GM18507 (cell line): ENCODE results near the gene SLC29A4.
"Not testable (repeated sequence)": the region's sequence is repeated elsewhere in the genome, so short reads cannot be mapped to it uniquely, and the experiment has no call there.

ENCODE experiments used
- DNase-seq: peaks from one replicate; pipeline ENCODE4 v3.0.0; 2011; ENCODE audit warnings: low read depth; ENCODE audit not compliant: insufficient read length; ENCODE audit errors: extremely low spot score
- FAIRE-seq: peaks from 2 replicates; lab custom pipeline; 2011; peaks lifted over from hg19 to GRCh38; lab: Jason Lieb, UNC

SLC29A4 gene

GRCh38 chr7:5291711-5292335 lies 9.1 kb downstream of the SLC29A4 start:
- FAIRE-seq, DNase-seq: not testable (repeated sequence)

- DNase-seq (no peak), FAIRE-seq (no peak)
Measured at GRCh38 chr7:5294169-5294987, 11.6 kb downstream of the SLC29A4 start.

DNA sequence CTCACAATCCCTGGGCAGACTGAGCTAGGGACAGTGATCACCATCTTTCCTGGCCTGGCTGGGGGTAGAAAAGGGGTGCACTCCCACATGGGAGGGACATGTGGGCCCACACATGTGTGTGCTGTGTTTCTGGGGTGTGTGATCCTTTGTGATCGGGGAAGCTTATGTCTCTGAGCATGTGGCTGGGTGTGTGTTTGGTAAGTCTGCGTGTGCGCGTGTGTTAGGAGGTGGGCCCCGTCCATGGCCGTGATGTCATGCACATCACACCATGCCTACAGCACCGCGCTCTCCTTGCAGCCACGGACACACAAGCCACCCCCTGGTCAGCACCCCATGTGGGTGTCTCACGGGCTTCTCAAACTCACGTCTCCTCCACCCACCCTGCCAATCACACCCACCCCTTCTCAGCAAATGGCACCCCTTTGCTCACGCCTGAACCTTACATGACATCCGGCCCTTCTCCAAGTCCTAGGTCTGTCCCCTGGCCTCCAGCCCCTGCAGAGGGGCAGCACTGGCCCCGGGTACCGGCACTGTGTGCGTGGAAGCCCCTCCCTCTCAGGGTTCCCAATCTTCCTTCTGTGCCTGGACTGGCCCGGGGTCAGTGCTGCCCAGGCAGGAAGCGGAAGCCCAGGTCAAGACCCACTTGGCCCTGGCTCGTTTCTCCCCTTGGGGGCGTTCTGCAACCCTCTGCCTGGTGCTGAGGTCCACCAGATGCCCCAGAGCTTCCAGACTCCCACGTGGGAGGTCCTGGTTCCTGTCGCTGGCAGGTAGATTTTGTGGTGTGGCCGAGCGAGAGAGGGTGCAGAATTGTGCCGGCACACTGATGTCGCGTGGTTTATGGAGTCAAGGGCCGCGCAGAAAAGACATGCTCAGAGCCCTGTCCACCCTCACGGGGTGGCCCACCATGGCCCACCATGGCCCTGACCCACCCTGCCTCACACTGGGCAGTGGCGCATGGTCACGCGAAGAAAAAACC lies 12.6 kb downstream of the SLC29A4 start:
- FAIRE-seq (no peak), DNase-seq (no peak)

DNA sequence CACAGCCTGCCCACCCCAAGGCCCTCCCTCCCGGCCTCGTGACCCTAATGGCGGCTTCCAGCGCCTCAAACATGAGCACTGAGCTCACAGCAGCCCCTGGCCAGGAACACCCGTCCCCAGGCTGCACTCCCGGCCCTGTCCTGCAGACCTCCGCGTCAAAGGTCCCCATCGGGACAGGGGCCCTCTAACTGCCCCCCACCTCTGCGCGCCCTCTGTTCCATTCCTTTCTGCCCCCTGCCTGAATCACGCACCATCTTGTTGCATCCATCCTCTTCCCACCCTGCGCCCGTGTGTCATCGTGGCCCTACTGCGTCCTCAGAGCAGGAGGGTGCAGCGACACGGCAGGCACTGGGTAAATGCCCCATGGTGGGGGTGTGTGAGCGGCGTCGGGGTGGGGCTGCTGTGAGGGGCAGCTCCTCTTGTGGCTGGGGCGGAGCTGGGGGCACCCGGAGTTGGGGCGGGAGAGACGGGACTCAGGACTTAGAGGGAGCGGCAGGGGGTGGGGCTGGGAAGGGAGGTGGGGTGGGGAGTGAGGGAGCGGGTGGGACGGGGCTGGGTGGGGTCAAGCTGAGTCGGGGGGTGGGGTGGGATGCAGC lies 13.4 kb downstream of the SLC29A4 start:
- FAIRE-seq, result no peak
- DNase-seq, result no peak

- FAIRE-seq (no peak), DNase-seq (peak; percentile 23)
Measured at GRCh38 chr7:5296611-5297226, 14.0 kb downstream of the SLC29A4 start.

GRCh38 chr7:5300366-5300765 lies 17.6 kb downstream of the SLC29A4 start:
- DNase-seq, result no peak
- FAIRE-seq, result no peak

GRCh38 chr7:5302577-5302976 lies 19.8 kb downstream of the SLC29A4 start:
- DNase-seq, result no peak
- no peak for FAIRE-seq

- DNase-seq (no peak), FAIRE-seq (no peak)
Measured at GRCh38 chr7:5303061-5303460, 20.3 kb downstream of the SLC29A4 start.

DNA sequence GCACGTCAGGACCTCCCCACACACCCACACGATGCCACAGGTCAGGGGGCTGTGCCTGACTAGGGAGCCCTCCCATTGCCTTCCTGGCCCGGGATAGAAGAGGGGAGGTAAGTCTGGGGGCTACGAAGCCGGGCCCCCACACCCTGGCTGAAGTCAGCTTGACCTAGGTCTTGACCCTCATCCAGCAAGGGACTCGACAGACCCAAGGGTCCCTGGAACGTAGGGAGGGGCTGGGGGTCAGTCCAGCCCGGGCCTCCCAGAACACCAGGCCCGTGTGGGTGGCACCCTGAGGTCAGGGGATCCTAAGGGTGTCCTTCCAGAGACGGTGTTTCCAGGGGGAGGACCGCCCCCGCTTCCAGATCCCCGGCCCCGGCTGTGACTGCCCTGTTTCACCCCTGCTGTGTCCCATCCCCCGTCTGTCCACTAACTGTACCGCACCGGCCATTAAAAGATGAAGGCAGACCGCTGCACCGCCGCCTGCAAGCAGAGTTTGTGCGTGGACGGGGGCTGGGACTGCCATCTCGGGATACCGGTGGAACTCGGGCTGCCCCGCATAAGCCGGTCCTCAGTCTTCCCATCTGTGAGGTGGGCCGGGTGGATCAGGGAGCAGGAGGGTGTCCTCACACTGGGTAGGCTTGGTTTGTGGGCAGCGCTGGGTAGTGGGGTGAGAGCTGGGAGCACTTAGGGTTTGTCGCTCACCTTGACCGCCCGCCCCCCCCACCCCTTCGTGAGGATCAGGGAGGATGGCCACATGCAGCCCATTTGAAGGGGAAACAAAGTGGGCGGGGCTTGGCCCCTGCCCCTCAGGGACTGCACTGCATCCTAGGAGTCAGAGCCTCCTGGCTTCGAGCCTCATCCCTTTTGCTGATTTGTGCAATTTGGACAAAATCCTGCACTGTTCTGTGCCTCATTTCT lies 21.1 kb downstream of the SLC29A4 start:
- DNase-seq (no peak), FAIRE-seq (no peak)

DNA sequence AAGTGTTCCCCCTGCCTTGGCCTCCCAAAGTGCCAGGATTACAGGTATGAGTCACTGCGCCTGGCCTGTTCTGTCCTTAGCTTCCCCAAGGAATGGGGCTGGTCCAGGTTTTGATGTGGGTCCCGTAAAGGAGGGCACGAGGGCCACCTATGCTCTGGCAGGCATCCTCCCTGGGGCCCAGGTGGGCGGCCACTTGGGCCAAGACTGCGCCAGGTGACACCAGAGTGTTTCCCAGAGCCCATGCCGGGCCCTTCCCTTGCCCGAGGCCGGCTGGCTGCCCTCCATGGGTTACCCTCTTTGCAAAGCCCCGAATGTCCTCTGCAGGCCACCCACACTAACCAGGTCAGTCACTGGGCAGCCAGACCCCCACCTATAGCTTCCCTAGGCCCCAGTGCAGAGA lies 22.3 kb downstream of the SLC29A4 start:
- not testable (repeated sequence) for FAIRE-seq, DNase-seq

DNA sequence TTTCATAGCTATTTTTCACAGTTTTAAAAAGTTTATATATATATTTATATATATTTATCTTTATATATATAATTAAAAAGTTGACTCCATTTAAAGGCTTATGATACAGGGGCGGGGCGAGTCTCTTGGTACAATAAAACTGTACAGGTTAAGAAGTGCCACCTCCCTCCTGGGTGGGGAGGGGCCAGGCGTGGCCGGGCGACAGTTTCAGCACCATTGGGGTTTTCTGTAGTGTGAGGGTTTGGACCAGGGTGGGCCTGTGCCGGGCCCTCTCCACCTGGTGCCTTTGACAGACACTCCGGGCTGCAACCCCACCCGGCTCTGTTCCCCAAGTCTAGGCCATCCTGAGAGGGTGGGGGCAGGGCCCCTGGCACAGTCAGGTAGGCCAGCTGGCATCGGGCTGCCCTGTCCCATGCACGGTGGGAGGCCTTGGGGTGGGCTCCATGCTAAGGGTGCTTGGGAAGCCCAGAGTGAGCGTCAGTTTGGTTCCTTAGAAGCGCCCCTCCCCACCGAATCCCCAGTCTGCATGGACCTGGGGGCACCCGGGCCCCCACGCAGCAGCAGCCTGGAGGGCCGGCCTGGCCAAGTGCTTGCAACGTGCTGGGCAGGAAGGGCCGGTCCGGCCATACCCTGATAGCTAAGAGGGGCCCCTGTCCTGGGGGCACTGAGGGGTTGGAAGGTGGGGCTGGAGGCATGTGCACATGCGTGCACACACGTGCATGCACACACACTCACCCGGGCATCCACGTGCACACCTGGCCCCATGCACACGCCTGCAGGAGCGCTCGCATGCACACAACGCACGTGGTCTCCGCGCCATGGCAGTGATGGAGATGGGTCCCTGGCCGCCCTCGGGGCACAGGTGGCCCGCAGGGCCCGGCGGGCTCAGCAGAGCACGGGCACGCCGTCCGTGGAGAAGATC lies 24.7 kb downstream of the SLC29A4 start:
- not testable (repeated sequence) for DNase-seq, FAIRE-seq

- DNase-seq (no peak), FAIRE-seq (no peak)
Measured at GRCh38 chr7:5309146-5309545, 26.4 kb downstream of the SLC29A4 start.

DNA sequence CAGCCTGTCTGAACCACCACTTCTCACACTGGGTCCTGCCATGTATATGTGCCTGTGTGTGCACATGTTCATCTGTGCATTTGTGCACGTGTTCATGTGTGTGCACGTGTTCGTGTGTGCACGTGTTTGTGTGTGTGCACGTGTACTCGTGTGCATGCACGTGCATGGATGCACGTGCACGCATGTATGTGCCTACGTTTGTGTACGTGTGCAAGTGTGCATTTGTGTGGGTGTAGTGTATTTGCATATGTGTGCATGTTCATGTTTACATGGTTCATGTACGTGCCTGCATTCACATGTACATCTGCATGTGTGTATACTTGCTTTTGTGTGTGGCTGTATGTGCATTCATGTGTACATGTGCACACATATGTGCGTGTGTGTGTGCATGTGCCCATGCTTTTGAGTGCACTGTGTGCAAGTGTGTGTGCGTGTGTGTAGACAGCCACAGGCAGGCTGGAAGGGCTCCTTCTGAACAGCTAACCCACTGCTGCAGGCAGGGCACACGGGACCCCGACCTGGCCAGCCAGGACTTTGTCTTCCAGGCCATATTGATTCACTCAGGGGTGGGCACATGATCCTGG lies 28.2 kb downstream of the SLC29A4 start:
- no peak for DNase-seq
- no peak for FAIRE-seq

DNA sequence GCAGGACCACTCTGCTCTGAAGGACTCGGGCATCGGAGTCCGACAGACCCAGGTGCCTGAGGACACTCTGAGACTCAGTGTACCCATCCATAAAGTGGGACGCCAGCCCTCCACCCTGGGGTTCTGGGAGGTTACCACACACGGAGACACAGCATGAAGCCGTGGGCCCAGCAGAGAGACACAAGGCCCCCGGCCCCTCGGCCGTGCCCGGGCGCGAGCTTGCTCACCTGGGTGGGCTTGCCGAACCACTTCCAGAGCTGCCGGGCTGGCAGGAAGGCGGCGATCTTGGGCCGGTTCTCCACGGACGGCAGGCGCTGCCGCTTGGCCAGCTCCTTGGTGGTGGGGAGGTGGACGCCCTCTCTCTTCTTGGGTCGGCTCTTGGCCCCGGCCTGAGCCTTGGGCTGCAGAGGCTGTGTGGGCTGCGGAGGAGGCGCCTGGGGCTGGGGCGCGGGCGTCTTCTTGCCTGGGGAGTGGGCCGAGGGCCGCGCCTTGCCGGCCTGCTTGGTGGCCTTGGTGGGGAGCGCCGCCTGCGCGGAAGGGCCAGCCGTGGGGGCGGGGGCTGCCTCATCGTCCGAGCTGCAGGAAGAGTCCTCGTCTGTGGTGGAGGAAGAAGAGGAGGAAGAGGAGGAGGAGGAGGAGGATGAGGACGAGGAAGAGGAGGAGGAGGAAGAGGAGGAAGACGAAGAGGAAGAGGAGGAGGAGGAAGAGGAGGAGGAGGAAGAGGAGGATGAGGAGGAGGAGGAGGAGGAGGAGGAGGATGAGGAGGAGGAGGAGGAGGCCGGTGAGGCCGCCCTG lies 29.7 kb downstream of the SLC29A4 start:
- DNase-seq, FAIRE-seq: not testable (repeated sequence)

GRCh38 chr7:5313076-5313885 lies 30.5 kb downstream of the SLC29A4 start:
- FAIRE-seq, DNase-seq: not testable (repeated sequence)
